D341Med (cell line): ENCODE data around the gene ADCY1.

Experiments used
- DNase-seq: peaks from one replicate; pipeline ENCODE4 v3.0.0; 2012; ENCODE audit warnings: low spot score

ADCY1 gene

GRCh38 chr7:45625714-45626440 lies 51.7 kb downstream of the ADCY1 start:
- no peak for DNase-seq

GRCh38 chr7:45626441-45627430 lies 52.6 kb downstream of the ADCY1 start:
- peak; percentile 15 for DNase-seq

GRCh38 chr7:45627691-45628456 lies 53.7 kb downstream of the ADCY1 start:
- DNase-seq: peak; percentile 8

GRCh38 chr7:45631569-45631968 lies 57.4 kb downstream of the ADCY1 start:
- no peak for DNase-seq

- no peak for DNase-seq
Observed at GRCh38 chr7:45636733-45637132, 62.6 kb downstream of the ADCY1 start.

- DNase-seq: no peak
Observed at GRCh38 chr7:45638916-45639315, 64.7 kb downstream of the ADCY1 start.

GRCh38 chr7:45642044-45642443 lies 67.9 kb downstream of the ADCY1 start:
- DNase-seq: peak; percentile 52

GRCh38 chr7:45643630-45644029 lies 69.5 kb downstream of the ADCY1 start:
- peak; percentile 3 for DNase-seq

GRCh38 chr7:45644237-45644636 lies 70.1 kb downstream of the ADCY1 start:
- DNase-seq: no peak

GRCh38 chr7:45645141-45645969 lies 71.2 kb downstream of the ADCY1 start:
- no peak for DNase-seq

GRCh38 chr7:45646207-45646821 lies 72.1 kb downstream of the ADCY1 start:
- no peak for DNase-seq

GRCh38 chr7:45646996-45647825 lies 73.0 kb downstream of the ADCY1 start:
- peak; percentile 4 for DNase-seq

GRCh38 chr7:45647967-45648670 lies 74.0 kb downstream of the ADCY1 start:
- DNase-seq: peak; percentile 7

- no peak for DNase-seq
Observed at GRCh38 chr7:45648671-45648995, 74.5 kb downstream of the ADCY1 start.

GRCh38 chr7:45649560-45650346 lies 75.6 kb downstream of the ADCY1 start:
- DNase-seq: peak; percentile 3

GRCh38 chr7:45650404-45651394 lies 76.5 kb downstream of the ADCY1 start:
- DNase-seq: peak; percentile 6

GRCh38 chr7:45651540-45651939 lies 77.4 kb downstream of the ADCY1 start:
- no peak for DNase-seq
